Psoas muscle (tissue), 8 donors: ENCODE measurements around the gene EGR1. TPM values are rescaled to one million over a fixed set of nuclear protein-coding genes. Genes with fewer than 3 reads are reported as not detected.
"Not testable (repeated sequence)": the region's sequence is repeated elsewhere in the genome, so short reads cannot be mapped to it uniquely, and the experiment has no call there.

ENCODE experiments used
- ATAC-seq, 4 donors: fragments of 200-7000 bp; cut with Tn5 transposase; one replicate each; pipeline ENCODE4 v1.9.1; 2020; ENCODE audit warnings: moderate library complexity in 3 of 4, mild to moderate bottlenecking in 2 of 4
- DNase-seq, 2 donors: peaks; one replicate each; pipeline ENCODE4 v3.0.0-alpha.2; 2020
- H3K27ac ChIP-seq: fragments of 200-600 bp; one replicate; pipeline ENCODE4 v1.8.0; 2022
- H3K27me3 ChIP-seq, 3 donors: fragments of 200-600 bp in 1 of 3; one replicate each; pipeline versions ENCODE4 v1.6.1 to v1.8.0; 2013 to 2022; ENCODE audit warnings: low read length in 2 of 3, mild to moderate bottlenecking in 2 of 3, moderate library complexity in 1 of 3; ENCODE audit not compliant: insufficient read depth in 3 of 3
- H3K36me3 ChIP-seq, 2 donors: fragments of 200-600 bp in 1 of 2; one replicate each; pipeline versions ENCODE4 v1.6.1 to v1.8.0; 2013 to 2022; ENCODE audit warnings: low read depth in 1 of 2, mild to moderate bottlenecking in 1 of 2, moderate library complexity in 1 of 2; ENCODE audit not compliant: insufficient read depth in 1 of 2
- H3K4me1 ChIP-seq: fragments of 200-600 bp; one replicate; pipeline ENCODE4 v1.8.0; 2022
- H3K4me3 ChIP-seq: fragments of 200-600 bp; one replicate; pipeline ENCODE4 v1.8.0; 2022; ENCODE audit warnings: mild to moderate bottlenecking
- H3K9me3 ChIP-seq: fragments of 200-600 bp; one replicate; pipeline ENCODE4 v1.8.0; 2022
- WGBS, 3 donors: extraction: QIAGEN DNeasy Blood & Tissue Kit; methylation state at CpG; one replicate each; pipeline versions ENCODE4 v1.1.6 to v1.1.7; 2013; 5-methylcytosine and 5-hydroxymethylcytosine counted together
- intact Hi-C, 2 donors: fragments of 100-400 bp; cut with DNase I; formaldehyde crosslinking; loops; one replicate each; pipeline versions ENCODE4 v1.11.0 to v1.14.2; 2022
- polyA plus RNA-seq, 3 donors: library from polyadenylated mRNA; stranded (reverse); fragments of 200-250 nt; gene quantifications; one replicate each; pipeline ENCODE4 v1.2.3, GENCODE V29; 2013
- total RNA-seq, 4 donors: library from RNA; stranded (reverse); fragmentation: NEBNext Ultra II Directional in 2 of 4; extraction: Animal tissue kit (Norgen Biotek cat#: 25700) in 2 of 4; gene quantifications; one replicate each; pipeline versions ENCODE4 v1.2.1 to v1.2.4, GENCODE V29; 2021 to 2023
- TF ChIP-seq, protein P1 (sequence below): fragments of 200-600 bp; IDR thresholded peaks from one replicate; pipeline ENCODE4 v1.8.0; 2022; ENCODE audit warnings: antibody characterized with exemption
- donor health status: healthy with polysubstance abuse.
- donor health status: DM: no; HTN: no; CAD: no; lungs with moderate emphysema.
- donor health status: Bipolar disorder and iron deficiency.
- donor health status: healthy.
- donor health status: DM: yes; HTN: yes; CAD: no.
- donor health status: DM: no; HTN: no; CAD: no.
- donor health status: DM: no; HTN: no; CAD: no.
- donor health status: DM: yes; HTN: yes; CAD: no.

EGR1 gene
- total and polyA plus RNA-seq, 7 donors, result 10.0 to 171 (median 34.8) TPM

DNA sequence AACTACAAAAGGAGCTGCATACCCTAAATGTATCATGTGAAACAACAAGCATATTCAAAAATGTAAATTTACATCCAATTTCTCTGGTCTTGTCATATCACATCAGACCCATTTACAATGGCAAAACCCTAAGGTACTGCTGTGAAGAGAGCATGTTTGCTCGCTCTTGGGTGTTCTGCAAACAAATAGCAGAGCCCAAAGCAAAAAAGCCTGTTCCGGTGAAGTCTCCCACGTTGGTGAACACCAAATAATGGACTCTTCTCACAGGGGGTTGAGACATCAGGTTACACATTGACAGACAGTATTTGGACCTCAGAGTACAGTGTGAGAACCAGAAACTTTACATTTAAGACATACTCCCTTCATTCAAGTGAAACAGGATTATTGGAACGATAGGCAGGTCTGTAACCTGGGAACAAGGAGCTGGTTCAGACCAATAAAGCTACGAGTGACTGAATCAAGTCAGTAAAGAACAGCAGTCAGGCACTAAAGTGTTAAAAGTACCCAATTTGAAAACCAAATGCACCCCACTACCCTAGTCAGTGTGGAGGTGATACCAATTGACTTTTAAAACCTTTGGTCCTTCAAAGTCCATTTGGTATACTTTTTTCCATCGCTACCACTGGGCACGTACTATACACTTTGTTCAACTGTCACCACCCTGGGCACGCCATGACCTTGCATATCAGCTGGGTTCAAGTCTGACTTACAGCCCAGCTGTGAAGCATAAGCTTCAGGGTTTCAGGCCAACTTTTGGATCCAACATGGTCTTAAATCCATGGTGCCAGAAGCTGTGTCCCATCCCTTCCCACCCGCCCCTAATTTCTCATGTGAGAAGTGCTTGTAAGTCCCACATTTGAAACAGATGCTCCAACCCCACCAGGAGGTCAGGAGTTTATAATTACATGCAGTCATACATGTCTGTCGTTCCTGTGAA lies 41.4 kb downstream of the EGR1 start:
- 81 to 87% (median 82%) methylated on average over 10 of the region's 10 CpGs for WGBS, 3 donors
- no peak for ATAC-seq
- Histone ChIP-seq H3K27me3 (no peaks in the 10 kb centered on the region), H3K27ac (no peak overlapping the region), H3K4me3 (no peak overlapping the region), H3K4me1 (peaks cover 8% of the 10 kb centered on the region), H3K36me3 (peaks cover 2 to 59% of the 10 kb centered on the region in 2 donors), H3K9me3 (no peaks in the 10 kb centered on the region)
- intact Hi-C loops, result no loop called here
- TF ChIP-seq, protein P1, sequence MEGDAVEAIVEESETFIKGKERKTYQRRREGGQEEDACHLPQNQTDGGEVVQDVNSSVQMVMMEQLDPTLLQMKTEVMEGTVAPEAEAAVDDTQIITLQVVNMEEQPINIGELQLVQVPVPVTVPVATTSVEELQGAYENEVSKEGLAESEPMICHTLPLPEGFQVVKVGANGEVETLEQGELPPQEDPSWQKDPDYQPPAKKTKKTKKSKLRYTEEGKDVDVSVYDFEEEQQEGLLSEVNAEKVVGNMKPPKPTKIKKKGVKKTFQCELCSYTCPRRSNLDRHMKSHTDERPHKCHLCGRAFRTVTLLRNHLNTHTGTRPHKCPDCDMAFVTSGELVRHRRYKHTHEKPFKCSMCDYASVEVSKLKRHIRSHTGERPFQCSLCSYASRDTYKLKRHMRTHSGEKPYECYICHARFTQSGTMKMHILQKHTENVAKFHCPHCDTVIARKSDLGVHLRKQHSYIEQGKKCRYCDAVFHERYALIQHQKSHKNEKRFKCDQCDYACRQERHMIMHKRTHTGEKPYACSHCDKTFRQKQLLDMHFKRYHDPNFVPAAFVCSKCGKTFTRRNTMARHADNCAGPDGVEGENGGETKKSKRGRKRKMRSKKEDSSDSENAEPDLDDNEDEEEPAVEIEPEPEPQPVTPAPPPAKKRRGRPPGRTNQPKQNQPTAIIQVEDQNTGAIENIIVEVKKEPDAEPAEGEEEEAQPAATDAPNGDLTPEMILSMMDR, result no peak
- DNase-seq, result no peak

DNA sequence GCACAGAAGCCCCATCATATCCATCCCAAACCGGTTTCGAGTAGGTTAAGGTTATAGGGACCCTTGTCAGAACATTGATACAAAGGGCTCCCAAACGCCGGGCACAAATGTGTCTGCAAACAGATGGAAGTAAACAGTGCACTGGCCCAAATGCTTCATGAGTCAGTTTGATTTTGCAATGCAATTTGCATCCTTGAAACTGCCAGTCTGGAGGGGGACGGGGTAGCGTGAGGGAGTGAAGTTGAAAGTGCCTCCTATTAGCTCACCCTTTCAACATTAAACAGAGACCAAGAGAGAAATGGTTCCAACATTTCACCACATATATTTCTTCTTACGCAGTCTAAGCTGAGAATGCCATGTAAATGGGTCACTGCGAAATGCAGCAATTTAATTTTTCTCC lies 42.2 kb downstream of the EGR1 start:
- H3K4me1 ChIP-seq, H3K27ac ChIP-seq, H3K9me3 ChIP-seq, intact Hi-C loops, H3K4me3 ChIP-seq, H3K27me3 ChIP-seq, DNase-seq: not testable (repeated sequence)
- whole genome bisulfite sequencing, 3 donors, result 88 to 95% (median 90%) methylated on average over 8 of the region's 8 CpGs
- ATAC-seq, result peak in 1 of 4 donors; percentile 23
- peaks cover 4 to 67% of the 10 kb centered on the region in 2 donors for H3K36me3 ChIP-seq

DNA sequence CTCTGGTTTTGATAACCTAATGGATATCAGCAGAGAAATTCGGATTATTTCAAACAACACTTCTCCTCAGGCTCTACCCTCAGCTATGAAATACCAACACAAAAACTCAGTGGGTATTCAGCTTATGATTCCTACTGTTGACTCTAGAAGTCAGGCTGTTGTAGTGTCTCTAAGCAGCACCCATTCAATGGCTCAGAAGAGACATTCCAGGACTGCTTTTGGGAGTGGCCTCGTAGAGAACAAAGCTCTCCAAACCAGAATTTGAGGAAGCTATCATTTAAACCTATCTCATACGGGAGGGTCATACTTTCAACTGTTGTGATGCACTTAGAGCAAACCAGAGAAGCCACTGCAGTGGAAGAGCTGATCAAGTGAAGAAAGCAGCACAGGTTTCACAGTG lies 43.7 kb downstream of the EGR1 start:
- Histone ChIP-seq H3K9me3 (no peaks in the 10 kb centered on the region), H3K36me3 (peaks cover 4 to 82% of the 10 kb centered on the region in 2 donors), H3K27me3 (no peaks in the 10 kb centered on the region), H3K4me3 (no peak overlapping the region), H3K4me1 (peaks cover 8% of the 10 kb centered on the region), H3K27ac (no peak overlapping the region)
- no peak for ATAC-seq
- intact Hi-C loops, result no loop called here
- 67 to 77% (median 71%) methylated on average over 3 of the region's 3 CpGs for WGBS, 3 donors
- TF ChIP-seq, protein P1, result no peak
- DNase-seq, result no peak

GRCh38 chr5:138514021-138514420 lies 48.7 kb downstream of the EGR1 start:
- TF ChIP-seq, protein P1, result no peak
- Histone ChIP-seq H3K27ac (no peak overlapping the region), H3K9me3 (no peaks in the 10 kb centered on the region), H3K36me3 (peaks cover 11 to 97% of the 10 kb centered on the region in 2 donors), H3K4me3 (no peak overlapping the region), H3K27me3 (no peaks in the 10 kb centered on the region), H3K4me1 (peaks cover 4% of the 10 kb centered on the region)
- WGBS, 3 donors, result 96 to 100% (median 98%) methylated on average over 1 of the region's 1 CpG
- intact Hi-C loops, result no loop called here
- ATAC-seq (no peak), DNase-seq (no peak)

DNA sequence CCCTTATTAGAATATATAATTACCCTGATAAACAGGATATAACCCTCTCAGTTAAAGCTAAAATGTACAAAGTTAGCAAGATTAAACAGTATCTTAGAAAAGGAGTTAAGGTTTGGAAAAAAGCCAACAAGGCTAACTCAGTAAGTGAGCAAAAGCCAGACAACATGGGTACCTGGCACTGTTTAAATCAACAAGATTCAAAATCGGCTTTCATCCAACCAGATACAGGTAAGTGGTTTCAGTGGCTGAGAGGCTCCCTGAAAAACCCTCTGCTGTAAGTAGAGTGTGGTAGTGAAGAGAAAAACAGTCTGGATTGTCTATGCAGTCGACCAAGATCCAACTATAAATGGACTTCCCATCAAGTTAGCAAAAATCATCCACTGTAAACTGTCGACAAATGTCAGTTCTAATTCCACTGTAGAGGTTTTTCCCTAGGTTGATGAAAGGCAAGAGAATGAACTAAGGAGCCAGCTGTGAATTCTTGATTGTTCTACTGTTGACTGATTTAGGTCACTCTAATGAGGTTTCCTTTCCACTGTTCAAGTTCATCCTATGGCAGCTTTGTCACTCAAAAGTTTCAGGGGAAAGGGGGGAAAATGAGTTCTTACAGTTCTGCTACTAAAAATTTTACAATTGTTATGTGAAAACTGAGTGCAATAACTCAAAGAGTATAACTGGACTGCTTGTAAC lies 50.4 kb downstream of the EGR1 start:
- DNase-seq (no peak), ATAC-seq (no peak)
- no peaks in the 10 kb centered on the region for H3K9me3 ChIP-seq
- intact Hi-C loops, result no loop called here
- peaks cover 11 to 80% of the 10 kb centered on the region in 2 donors for H3K36me3 ChIP-seq
- H3K4me1 ChIP-seq, result peaks cover 7% of the 10 kb centered on the region
- H3K27ac ChIP-seq, result no peak overlapping the region
- H3K27me3 ChIP-seq, result no peaks in the 10 kb centered on the region
- no peak overlapping the region for H3K4me3 ChIP-seq
- WGBS, 3 donors, result 90 to 93% (median 93%) methylated on average over 3 of the region's 3 CpGs
- TF ChIP-seq, protein P1, result no peak
